NCI-H2227 treated with DMSO at 0.1 percent for 48 hours (cell line): ENCODE data around the gene IRF8.
"Not testable (repeated sequence)": the region's sequence is repeated elsewhere in the genome, so short reads cannot be mapped to it uniquely, and the experiment has no call there.

Experiments used
- DNase-seq: peaks from one replicate; lab custom pipeline; 2025; lab: John Stamatoyannopoulos, UW

IRF8 gene

DNA sequence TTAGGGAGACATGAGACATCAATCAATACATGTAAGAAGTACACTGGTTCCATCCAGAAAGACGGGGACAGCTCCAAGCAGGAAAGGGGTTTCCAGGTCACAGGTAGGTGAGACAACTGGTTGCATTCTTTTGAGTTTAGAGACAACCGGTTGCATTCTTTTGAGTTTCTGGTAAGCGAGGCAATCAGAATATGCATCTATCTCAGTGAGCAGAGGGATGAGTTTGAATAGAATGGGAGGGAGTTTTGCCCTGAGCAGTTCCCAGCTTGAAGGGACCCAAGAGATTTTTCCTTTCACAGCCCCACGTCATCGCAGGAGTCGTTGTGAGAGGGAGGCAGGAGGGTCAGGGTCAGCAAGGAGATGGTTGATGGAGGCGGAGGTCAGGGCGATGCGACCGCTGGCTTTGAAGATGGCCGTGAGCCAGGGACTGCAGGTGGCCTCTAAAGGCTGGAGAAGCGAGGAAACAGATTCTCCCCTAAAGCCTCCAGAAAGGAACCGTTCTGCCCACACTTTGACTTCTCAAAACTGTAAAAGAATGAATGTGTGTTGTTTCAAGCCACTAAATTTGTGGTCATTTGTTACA, 36.5 kb downstream of the IRF8 start:
- no peak for DNase-seq

DNA sequence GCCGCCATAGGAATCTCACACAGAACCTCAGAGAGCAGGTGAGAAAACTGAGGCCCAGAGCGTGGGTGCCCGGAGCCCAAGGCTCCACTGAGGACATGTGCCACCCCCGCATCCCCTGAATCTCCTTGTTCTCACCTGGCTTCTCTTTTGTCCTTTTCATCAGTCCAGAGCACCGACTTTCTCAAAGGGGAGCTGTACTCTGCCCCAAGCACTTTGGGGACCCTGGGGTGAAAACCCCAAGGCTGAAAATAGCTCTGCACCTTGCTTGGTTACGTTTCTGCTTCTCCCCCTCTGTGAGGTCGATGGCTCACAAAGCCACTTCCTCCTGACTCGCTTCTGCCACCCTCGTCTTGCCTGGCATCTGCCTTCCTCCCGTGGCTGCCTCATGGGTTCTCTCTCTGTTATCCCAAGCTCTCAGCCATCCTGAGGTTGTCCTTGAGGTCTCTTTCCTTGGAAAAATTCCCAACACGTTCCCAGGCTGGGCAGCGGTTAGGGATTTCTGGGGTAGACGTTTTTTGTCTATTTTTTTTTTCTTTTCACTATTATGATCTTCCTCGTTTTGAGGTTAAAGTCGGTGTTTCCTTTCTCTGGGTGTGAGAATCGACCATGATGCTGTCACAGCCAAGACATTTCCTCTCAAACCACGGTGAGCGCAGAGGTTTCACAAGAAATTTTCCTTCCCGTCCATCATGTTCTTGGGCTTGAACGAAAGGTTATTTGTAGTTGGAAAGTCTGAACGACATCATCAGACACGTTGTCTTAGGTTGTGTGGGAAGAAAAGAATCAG, 37.2 kb downstream of the IRF8 start:
- DNase-seq, result no peak

DNA sequence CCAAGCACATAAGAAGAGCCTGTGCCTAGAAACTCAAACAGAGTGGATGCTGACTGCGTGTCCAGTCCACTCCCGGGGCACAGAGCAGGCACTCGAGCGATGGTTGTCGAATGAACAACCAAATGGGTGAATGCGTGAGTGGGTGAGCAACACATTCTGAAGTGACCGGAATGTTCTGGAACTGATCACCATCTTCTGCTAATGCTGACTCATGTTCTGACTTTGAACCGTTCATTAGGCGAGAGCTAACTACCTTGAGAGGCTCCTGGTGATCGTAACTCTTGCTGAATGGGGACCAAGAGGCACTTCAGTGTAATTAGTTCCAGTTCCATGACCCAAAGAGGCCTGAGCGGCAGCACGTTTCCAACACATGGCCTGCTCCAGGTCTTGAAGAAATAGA, 37.9 kb downstream of the IRF8 start:
- DNase-seq, result no peak

- DNase-seq, result no peak
These were observed 41.3 kb downstream of the IRF8 start for GRCh38 chr16:85940214-85940613.

DNA sequence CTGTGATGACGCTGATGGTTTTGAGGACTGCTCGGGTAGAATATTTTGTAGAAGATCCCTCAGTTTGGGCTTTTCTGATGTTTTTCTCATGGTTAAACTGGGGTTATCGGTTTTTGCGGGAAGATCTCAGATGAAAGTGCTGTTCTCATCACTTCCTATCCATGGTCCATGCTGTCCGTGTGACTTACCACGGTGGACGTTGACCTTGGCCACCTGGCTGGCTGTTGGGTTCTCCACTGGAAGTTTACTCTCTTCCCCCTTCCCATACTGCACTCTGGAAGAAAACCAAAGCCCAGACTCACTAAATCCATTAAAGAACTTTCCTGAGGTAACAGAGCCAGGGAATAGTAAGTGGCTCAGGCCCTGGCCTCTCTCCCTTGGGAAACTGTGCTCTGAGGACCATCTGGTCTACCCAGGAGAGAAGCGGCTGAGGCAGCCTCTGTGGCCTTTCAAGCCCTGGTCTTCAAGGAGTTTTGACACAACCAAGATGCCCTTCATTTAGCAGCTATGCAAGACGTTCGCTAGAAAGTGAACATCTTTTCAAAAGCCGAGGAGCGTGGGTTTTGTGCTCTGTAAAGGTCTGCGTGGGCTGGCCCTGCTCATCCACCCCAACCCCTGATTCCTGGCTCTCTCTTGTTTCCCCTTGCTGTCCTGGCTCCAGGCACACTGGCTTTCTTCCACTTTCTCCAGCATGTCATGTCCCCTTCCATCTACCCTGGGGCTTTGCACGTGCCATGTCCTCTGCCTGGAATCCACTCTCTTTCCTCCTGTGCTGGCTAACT, 43.1 kb downstream of the IRF8 start:
- no peak for DNase-seq

GRCh38 chr16:85942659-85943058, 43.7 kb downstream of the IRF8 start:
- not testable (repeated sequence) for DNase-seq

GRCh38 chr16:85943711-85944110, 44.7 kb downstream of the IRF8 start:
- no peak for DNase-seq

- DNase-seq, result no peak
These were observed 45.8 kb downstream of the IRF8 start for GRCh38 chr16:85944572-85945423.

DNA sequence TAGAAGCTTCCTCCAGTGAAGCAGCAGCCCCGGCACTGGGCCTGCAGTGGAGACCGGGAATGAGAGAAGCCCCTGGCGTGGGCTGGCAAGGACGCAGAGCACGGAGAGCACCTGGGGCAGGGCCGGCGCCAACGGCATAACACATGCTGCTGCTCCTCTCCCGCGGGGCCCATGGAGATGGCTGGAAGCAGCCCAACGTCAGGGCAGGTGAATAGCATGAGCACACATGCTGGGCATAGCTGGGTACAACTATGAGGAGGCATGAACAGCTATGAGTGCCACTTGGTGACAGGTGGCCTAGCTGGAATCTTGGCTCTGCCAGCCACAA, 46.4 kb downstream of the IRF8 start:
- DNase-seq, result no peak

GRCh38 chr16:85946541-85947124, 47.7 kb downstream of the IRF8 start:
- no peak for DNase-seq

DNA sequence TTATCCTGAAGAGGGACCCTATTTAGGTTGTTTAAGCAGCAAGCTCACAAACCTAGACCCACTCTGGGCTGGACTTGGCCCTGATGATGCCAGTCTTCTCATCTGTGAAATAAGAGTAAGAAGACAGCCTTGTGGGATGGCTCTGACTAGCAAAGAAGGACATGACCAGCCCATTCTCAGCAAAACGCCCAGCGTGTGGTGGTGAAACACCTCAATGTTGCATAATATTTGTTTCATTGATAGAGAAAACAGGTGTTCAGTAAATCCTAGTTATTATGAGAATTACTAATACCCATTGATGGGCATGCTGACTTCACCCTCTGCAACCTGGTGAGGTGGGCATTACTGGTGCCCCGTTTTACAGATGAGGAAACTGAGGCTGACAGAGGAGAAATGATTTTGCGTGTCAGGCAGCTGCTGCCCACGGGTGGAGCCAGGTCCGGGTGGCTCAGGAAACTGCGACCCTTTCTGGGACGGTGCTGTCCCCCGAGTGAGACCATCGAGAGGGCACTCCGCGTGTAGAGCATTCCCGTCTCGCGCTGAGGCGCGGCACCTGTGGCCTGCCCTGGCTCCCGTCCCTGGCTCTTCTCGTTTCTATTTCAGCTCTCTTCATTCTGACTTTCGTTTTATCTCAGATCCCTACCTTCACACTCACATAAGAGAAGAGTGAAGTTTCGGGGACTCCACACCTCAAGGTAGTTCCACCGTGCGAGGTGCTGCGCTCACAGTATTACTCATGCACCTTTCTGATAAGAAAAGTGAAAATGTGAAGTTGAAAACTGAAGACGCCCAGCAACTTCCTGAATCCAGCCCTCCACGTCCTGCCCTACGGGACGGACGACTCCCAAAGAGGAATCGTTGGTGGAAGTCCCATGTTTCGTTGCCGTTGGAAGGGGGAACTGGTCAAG, 48.5 kb downstream of the IRF8 start:
- no peak for DNase-seq

- DNase-seq, result no peak
These were observed 49.2 kb downstream of the IRF8 start for GRCh38 chr16:85948138-85948509.

- DNase-seq, result no peak
These were observed 49.8 kb downstream of the IRF8 start for GRCh38 chr16:85948616-85949265.

- DNase-seq, result no peak
These were observed 51.4 kb downstream of the IRF8 start for GRCh38 chr16:85950136-85950918.

GRCh38 chr16:85952197-85952596, 53.2 kb downstream of the IRF8 start:
- no peak for DNase-seq

- DNase-seq, result no peak
These were observed 53.8 kb downstream of the IRF8 start for GRCh38 chr16:85952811-85953210.

GRCh38 chr16:85954927-85955519, 56.1 kb downstream of the IRF8 start:
- DNase-seq, result no peak

DNA sequence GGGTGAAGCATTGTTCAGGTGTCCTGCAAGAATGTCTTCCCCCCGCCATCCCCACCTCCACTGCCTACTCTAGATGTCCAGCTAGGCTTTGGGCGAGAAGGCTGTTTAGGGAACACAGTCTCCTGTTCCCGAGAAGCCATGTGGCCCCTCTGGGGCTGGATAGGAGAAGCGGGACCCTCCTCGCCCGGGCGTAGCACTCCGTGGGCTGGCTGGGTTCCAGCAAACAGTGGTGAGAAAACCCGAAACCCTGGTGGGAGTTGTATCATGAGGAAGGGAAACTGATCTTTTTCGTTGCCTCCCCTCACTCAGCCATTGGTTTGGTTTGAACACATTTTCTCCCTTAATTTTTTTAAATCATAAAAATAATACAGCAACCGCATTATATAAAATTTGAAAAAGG, 56.6 kb downstream of the IRF8 start:
- no peak for DNase-seq

DNA sequence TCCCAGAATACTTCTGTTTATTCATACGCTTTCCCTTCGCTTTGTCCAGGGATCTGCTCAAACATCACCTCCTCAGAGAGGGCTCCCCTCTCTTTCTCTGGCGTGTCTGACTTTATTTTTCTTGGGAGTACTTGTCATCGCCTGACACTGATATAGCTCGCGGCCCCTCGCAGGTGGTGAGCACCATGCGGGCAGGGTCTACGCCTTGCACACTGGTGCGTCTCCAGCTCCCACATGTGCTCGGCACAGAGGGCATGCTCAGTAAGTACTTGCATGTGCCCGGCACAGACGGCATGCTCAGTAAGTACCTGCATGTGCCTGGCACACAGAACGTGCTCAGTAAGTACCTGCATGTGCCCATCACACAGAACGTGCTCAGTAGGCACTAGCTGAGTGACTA, 57.5 kb downstream of the IRF8 start:
- no peak for DNase-seq
